Astrocyte of the cerebellum (primary cell): Measurements from ENCODE around the gene ZNF695.

Experiments
- DNase-seq: peaks from one replicate; pipeline ENCODE4 v3.0.0-alpha.2; 2011; ENCODE audit warnings: low read depth
- H3K4me3 ChIP-seq: 2 replicates; pipeline ENCODE4 v1.5.1; 2011; ENCODE audit warnings: mild to moderate bottlenecking, low read depth, low read length, moderate library complexity
- in situ Hi-C: cut with HindIII; loops from 2 replicates; pipeline ENCODE4 v1.10.0; 2017; ENCODE audit warnings: low sequenced_read_pairs
- TF ChIP-seq, protein P1 (sequence below): IDR thresholded peaks from 2 replicates; pipeline ENCODE4 v1.5.1; 2012; ENCODE audit warnings: low read length, low read depth, moderate library complexity, mild to moderate bottlenecking; ENCODE audit errors: missing control alignments

Gene ZNF695

GRCh38 chr1:247007511-247008405, at the start of gene ZNF695:
ZNF695 (minus strand) TSS chr1:247008057; CDS start chr1:247007908, 149 bp downstream.
- DNase-seq, result peak; percentile 89
- in situ Hi-C loops, result no loop called here
- TF ChIP-seq, protein P1, sequence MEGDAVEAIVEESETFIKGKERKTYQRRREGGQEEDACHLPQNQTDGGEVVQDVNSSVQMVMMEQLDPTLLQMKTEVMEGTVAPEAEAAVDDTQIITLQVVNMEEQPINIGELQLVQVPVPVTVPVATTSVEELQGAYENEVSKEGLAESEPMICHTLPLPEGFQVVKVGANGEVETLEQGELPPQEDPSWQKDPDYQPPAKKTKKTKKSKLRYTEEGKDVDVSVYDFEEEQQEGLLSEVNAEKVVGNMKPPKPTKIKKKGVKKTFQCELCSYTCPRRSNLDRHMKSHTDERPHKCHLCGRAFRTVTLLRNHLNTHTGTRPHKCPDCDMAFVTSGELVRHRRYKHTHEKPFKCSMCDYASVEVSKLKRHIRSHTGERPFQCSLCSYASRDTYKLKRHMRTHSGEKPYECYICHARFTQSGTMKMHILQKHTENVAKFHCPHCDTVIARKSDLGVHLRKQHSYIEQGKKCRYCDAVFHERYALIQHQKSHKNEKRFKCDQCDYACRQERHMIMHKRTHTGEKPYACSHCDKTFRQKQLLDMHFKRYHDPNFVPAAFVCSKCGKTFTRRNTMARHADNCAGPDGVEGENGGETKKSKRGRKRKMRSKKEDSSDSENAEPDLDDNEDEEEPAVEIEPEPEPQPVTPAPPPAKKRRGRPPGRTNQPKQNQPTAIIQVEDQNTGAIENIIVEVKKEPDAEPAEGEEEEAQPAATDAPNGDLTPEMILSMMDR, result no peak
- peak within 1 kb of the TSS; percentile 78 for H3K4me3 ChIP-seq

- TF ChIP-seq, protein P1, result no peak
- H3K4me3 ChIP-seq, result no peak overlapping the region
- in situ Hi-C loops, result no loop called here
- DNase-seq, result no peak
Observed at GRCh38 chr1:247056071-247056470, 48.2 kb upstream of the ZNF695 start.

- in situ Hi-C loops, result no loop called here
- TF ChIP-seq, protein P1, result no peak
- DNase-seq, result no peak
- no peak overlapping the region for H3K4me3 ChIP-seq
Observed at GRCh38 chr1:247054992-247055415, 47.1 kb upstream of the ZNF695 start.

DNA sequence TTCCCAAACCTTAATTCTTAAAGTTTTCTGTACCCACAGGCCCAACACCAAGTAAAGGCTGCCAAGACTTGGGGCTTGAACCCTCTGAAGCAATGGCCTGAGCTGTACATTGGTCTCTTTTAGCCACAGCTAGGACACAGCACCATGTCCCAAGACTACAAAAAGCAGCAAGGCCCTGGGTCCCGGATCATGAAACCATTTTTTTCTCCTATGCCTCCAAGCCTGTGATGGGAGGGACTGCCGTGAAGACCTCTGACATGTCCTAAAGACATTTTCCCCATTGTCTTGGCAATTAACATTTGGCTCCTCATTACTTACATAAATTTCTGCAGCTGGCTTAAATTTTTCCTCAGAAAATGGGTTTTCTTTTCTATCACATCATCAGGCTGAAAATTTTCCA, 39.8 kb upstream of the ZNF695 start:
- H3K4me3 ChIP-seq, result no peak overlapping the region
- in situ Hi-C loops, result no loop called here
- TF ChIP-seq, protein P1, result no peak
- DNase-seq, result no peak

- TF ChIP-seq, protein P1, result no peak
Observed at GRCh38 chr1:247047260-247047659, 39.4 kb upstream of the ZNF695 start.

DNA sequence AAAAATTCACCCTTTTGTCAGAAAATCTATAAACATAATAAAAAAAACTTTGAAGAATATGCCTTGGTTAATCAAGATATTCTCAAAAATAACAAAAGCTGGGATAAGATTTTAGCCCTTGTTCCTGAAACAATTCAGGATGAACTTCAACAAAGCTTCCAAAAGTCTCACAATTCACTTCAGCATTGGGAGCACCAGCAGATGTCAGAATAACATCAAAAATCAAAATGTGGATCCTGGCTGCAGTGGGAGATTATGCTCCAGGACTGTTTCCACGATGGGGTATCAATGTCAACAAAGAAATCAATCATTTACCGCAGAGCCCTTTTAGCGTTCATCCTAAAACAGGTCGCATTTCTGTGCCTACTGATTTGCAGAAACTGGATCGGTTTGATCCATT, 35.5 kb upstream of the ZNF695 start:
- TF ChIP-seq, protein P1, result no peak
- H3K4me3 ChIP-seq, result no peak overlapping the region
- no peak for DNase-seq
- in situ Hi-C loops, result no loop called here

More at GRCh38 chr1:247047260-247047659, 39.4 kb upstream of the ZNF695 start:
- no peak for DNase-seq
- no peak overlapping the region for H3K4me3 ChIP-seq
- in situ Hi-C loops, result no loop called here
